Peyer's patch (tissue), 4 donors: ENCODE results near the gene CFAP99. TPM values are rescaled to one million over a fixed set of nuclear protein-coding genes. Genes with fewer than 3 reads are reported as not detected.
A peak's percentile ranks its signal among the peaks of the same experiment; 100 is the strongest.

Experiments used
- DNase-seq, 3 donors: peaks; one replicate each; pipeline ENCODE4 v3.0.0-alpha.2; 2017 to 2019
- H3K27ac ChIP-seq, 4 donors: fragments of 200-600 bp; sonication (generic); one replicate each; pipeline ENCODE4 v1.5.1; 2016 to 2019
- H3K27me3 ChIP-seq, 2 donors: fragments of 200-600 bp; sonication (generic); one replicate each; pipeline ENCODE4 v1.5.1; 2019
- H3K36me3 ChIP-seq, 3 donors: fragments of 200-600 bp; sonication (generic); one replicate each; pipeline ENCODE4 v1.5.1; 2016 to 2019
- H3K4me1 ChIP-seq, 4 donors: fragments of 200-600 bp; sonication (generic); one replicate each; pipeline ENCODE4 v1.5.1; 2016 to 2019
- H3K4me3 ChIP-seq, 4 donors: fragments of 200-600 bp; sonication (generic); 1 replicate in 3 of 4; 2 replicates in 1 of 4; pipeline ENCODE4 v1.5.1; 2016 to 2019; ENCODE audit warnings: mild to moderate bottlenecking in 1 of 4
- H3K9me3 ChIP-seq, 4 donors: fragments of 200-600 bp; sonication (generic); one replicate each; pipeline ENCODE4 v1.5.1; 2016 to 2019; ENCODE audit warnings: mild to moderate bottlenecking in 1 of 4
- CTCF ChIP-seq, 6 experiments: fragments of 450-650 bp in 4 of 6; fragments of 200-600 bp in 2 of 6; sonication (generic) in 1 of 6; IDR thresholded peaks; one replicate each; pipeline ENCODE4 v1.5.1; 2017 to 2019; ENCODE audit warnings: antibody characterized with exemption in 6 of 6, mild to moderate bottlenecking in 3 of 6, moderate library complexity in 1 of 6
- POLR2A ChIP-seq, 2 donors: fragments of 450-650 bp; IDR thresholded peaks; one replicate each; pipeline ENCODE4 v1.5.1; 2017; ENCODE audit warnings: antibody characterized with exemption in 2 of 2, mild to moderate bottlenecking in 2 of 2, moderate library complexity in 2 of 2
- total RNA-seq, 4 donors: library from RNA; depleted of rRNA; stranded (reverse); fragments of >200 nt; gene quantifications; one replicate each; pipeline ENCODE4 v1.1.0, GENCODE V29; 2016

Gene CFAP99
- total RNA-seq, 4 donors from 2014 or later = 0.80 to 1.2 TPM; not detected in 2

- Histone ChIP-seq H3K9me3 (no peaks in the 10 kb centered on the region), H3K36me3 (no peaks in the 10 kb centered on the region), H3K27ac (no peak overlapping the region), H3K27me3 (no peaks in the 10 kb centered on the region), H3K4me3 (no peak overlapping the region), H3K4me1 (peaks cover 3 to 12% (median 5%) of the 10 kb centered on the region in 4 donors)
- no peak for TF ChIP-seq CTCF (IDR thresholded peaks at IDR 0.05)
- TF ChIP-seq POLR2A (IDR thresholded peaks at IDR 0.05) = no peak
- DNase-seq = no peak
Measured at GRCh38 chr4:2394528-2394927, 24.2 kb upstream of the CFAP99 start.

GRCh38 chr4:2395038-2395437, 23.7 kb upstream of the CFAP99 start:
- DNase-seq = no peak
- H3K4me3 ChIP-seq = no peak overlapping the region
- no peaks in the 10 kb centered on the region for H3K9me3 ChIP-seq
- peaks cover 3 to 12% (median 5%) of the 10 kb centered on the region in 4 donors for H3K4me1 ChIP-seq
- H3K27me3 ChIP-seq = no peaks in the 10 kb centered on the region
- no peak overlapping the region for H3K27ac ChIP-seq
- H3K36me3 ChIP-seq = no peaks in the 10 kb centered on the region
- no peak for TF ChIP-seq POLR2A (IDR thresholded peaks at IDR 0.05)
- no peak for TF ChIP-seq CTCF (IDR thresholded peaks at IDR 0.05)

GRCh38 chr4:2395584-2395983, 23.2 kb upstream of the CFAP99 start:
- no peak overlapping the region for H3K4me3 ChIP-seq
- no peaks in the 10 kb centered on the region for H3K27me3 ChIP-seq
- no peak overlapping the region for H3K27ac ChIP-seq
- H3K9me3 ChIP-seq = no peaks in the 10 kb centered on the region
- H3K4me1 ChIP-seq = peaks cover 3 to 12% (median 5%) of the 10 kb centered on the region in 4 donors
- DNase-seq = peak in 1 of 3 donors; percentile 71
- H3K36me3 ChIP-seq = no peaks in the 10 kb centered on the region
- TF ChIP-seq POLR2A (IDR thresholded peaks at IDR 0.05) (no peak), CTCF (IDR thresholded peaks at IDR 0.05) (no peak)

- Histone ChIP-seq H3K9me3 (no peaks in the 10 kb centered on the region), H3K4me1 (peaks cover 4 to 23% (median 10%) of the 10 kb centered on the region in 4 donors), H3K36me3 (no peaks in the 10 kb centered on the region), H3K27me3 (no peaks in the 10 kb centered on the region), H3K4me3 (no peak overlapping the region), H3K27ac (no peak overlapping the region)
- TF ChIP-seq POLR2A (IDR thresholded peaks at IDR 0.05) = no peak
- peak in 3 of 6 experiments; percentile 43 to 53 (median 46) for TF ChIP-seq CTCF (IDR thresholded peaks at IDR 0.05)
- peak in 2 of 3 donors; percentile 64 to 67 for DNase-seq
Measured at GRCh38 chr4:2396781-2397368, 21.9 kb upstream of the CFAP99 start.

GRCh38 chr4:2397596-2398379, 21.0 kb upstream of the CFAP99 start:
- no peaks in the 10 kb centered on the region for H3K9me3 ChIP-seq
- no peaks in the 10 kb centered on the region for H3K36me3 ChIP-seq
- TF ChIP-seq POLR2A (IDR thresholded peaks at IDR 0.05) (no peak), CTCF (IDR thresholded peaks at IDR 0.05) (no peak)

More at GRCh38 chr4:2397596-2398379, 21.0 kb upstream of the CFAP99 start:
- no peak for DNase-seq
- Histone ChIP-seq H3K27ac (no peak overlapping the region), H3K4me3 (no peak overlapping the region), H3K27me3 (no peaks in the 10 kb centered on the region), H3K4me1 (peaks cover 4 to 32% (median 12%) of the 10 kb centered on the region in 4 donors)
